ENCODE results near the gene TAS2R40.

The TAS2R40 gene

GRCh38 chr7:143225047-143225446 is 3.2 kb downstream of the TAS2R40 start:
- DNase-seq, result no peak

GRCh38 chr7:143227806-143228205 is 6.0 kb downstream of the TAS2R40 start:
- DNase-seq, result no peak

DNA sequence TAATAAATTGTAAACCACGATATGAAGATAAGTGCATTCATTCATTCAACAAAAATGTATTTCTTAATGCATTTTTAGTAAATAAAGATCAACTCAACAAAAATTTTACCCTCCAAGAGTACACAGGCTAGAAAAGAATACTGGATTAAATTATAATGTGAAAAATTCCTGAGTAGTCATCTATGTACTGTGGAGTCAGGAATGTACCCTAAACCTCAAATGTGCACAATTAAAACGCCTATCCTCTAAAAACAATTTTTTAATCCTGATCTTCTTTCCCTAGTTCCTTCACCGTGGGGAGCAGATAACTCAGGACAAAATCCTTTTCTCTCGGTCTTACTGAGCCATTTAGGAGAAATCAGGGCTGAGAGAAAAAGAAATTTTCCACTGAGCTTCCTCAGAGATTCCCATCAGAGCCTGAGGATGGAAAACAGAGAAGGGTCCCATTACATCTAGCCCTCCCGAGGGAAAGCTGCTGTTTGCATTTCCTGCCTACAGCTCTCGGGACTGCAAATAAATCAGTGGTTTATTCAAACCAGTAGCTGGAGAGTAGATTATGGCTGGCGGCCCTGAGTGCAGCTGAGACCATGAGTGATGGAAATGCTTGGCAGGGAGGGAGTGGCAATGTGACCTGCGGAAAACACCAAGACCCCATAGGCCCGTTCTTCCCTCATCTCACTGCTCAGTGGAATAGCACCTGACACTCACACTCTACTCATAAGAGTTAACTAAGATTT is 7.4 kb downstream of the TAS2R40 start:
- DNase-seq, result no peak

DNA sequence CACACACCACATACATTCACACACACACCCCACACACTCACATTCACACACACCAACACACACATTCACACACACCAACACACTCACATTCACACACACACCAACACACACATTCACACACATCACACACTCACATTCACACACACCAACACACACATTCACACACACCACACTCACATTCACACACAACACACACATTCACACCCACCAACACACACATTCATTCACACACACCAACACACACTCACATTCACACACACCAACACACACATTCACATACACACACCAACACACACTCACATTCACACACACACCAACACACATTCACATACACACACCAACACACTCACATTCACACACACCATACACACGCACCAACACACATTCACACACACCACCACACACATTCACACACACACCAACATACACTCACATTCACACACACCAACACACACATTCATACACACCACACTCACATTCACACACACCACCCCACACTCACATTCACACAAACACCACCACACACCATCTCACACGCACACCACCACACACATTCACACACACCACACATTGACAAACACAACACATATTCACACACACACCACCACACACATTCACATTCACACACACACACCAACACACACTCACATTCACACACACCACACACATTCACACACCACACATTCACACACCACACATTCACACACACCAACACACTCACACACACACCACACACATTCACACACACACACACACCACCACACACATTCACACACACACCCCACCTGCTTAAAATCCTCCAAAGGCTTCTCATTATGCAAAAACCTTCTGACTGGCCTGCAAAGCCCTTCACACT is 9.0 kb downstream of the TAS2R40 start:
- no peak for DNase-seq

DNA sequence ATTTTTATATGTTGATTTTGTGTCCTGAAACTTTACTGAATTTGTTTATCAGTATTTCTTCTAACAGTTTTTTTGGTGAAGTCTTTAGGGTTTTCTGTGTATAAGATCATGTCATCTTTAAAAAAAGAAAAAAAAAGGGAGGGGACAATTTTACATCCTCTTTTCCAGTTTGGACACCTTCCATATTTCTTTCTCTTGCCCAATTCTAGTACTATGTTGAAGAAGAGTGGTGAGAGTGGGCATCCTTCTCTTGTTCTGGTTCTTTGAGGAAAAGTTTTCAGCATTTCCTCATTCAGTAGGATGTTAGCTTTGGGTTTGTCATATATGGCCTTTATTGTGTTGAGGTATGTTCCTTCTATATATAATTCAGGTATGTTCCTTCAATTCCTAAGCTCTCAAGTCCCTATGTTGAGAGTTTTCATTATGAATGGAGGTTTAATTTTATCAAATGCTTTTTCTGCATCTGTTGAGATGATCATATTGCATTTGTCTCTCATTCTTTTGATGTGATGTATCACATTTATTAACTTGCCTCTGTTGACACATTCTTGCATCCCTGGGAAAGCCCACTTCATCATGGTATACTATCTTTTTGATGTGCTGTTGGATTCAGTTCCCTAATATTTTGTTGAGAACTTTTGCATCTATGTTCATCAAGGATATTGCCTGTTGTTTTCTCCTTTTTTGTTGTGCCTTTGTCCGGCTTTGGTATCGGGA is 12.1 kb downstream of the TAS2R40 start:
- no peak for DNase-seq

GRCh38 chr7:143234533-143234875 is 12.7 kb downstream of the TAS2R40 start:
- DNase-seq, result no peak

- no peak for DNase-seq
These were observed 13.7 kb downstream of the TAS2R40 start for GRCh38 chr7:143235561-143235960.

DNA sequence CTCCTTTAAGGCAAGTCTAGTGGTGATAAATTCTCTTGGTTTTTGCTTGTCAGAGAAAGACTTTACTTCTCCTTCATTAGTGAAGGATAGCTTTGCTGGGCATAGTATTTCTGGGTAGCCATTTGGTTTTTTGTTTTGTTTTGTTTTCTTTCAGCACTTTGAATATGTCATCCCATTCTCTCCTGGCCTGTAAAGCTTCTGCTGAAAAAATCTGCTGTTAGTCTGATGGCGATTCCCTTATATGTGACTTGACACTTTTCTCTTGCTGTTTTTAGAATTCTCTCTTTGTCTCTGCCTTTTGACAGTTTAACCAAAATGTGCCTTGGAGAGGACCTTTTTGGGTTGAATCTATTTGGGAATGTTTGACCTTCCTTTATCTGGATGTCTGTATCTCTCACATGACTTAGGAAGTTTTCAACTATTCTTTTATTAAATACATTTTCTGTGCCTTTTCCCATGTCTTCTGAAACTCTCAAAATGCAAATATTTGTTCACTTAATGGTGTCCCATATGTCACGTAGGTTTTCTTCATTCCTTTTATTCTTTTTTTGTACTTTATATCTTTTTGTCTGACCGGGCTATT is 14.7 kb downstream of the TAS2R40 start:
- DNase-seq, result no peak

GRCh38 chr7:143237366-143237765 is 15.5 kb downstream of the TAS2R40 start:
- DNase-seq, result no peak

DNA sequence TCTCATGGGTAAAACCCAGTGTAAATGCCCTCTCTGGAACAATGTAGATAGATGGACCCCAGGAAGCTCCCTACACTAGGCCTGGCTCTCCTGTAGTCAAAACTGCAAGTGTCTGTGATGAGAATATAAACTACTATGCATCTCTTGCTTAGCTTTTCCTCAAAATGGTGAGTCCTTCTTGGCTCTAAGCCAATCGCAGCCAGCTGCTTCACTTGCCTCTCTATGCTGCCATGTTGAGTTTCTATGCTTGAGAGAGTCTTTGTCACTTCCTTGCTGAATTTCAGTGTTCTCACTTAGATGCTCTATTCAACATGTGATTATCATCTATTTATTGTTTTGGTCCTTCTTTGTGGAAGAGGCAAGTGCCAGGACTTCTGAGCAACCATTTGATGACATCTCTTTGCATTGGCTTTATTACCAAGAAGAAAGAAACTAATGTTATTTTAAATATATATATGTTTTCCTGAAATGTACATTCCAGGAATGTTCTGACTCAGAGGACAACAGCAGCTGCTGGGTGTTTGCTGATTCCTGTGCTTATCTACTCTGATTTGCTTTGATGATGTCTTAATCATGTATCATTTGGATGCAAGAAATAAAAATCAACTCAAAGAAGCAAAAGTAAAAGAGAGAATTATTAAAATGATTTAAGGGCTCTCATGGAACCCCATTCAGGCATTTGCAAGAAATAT is 16.6 kb downstream of the TAS2R40 start:
- no peak for DNase-seq

DNA sequence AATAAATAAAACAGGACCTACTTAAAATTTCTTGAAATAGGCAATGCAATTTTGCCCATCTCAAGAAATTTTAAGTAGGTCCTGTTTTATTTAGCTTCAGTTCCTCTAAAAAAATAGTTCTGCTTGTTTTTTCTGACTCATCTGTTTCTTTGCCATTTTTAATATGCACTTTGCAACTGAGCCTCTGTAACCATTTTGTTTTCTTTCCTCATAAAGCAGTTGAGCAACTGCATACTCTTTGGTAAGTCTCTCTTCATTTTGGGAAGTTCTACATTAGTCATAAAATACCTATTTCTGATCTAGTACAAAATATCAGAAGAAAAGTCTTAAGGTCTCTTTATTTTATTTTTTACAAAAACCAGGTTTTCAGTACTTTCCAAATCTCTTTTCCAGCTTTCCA is 18.0 kb downstream of the TAS2R40 start:
- DNase-seq, result peak; percentile 25 to 42

- DNase-seq, result peak; percentile 87 to 89
These were observed 18.7 kb downstream of the TAS2R40 start for GRCh38 chr7:143240291-143241168.

DNA sequence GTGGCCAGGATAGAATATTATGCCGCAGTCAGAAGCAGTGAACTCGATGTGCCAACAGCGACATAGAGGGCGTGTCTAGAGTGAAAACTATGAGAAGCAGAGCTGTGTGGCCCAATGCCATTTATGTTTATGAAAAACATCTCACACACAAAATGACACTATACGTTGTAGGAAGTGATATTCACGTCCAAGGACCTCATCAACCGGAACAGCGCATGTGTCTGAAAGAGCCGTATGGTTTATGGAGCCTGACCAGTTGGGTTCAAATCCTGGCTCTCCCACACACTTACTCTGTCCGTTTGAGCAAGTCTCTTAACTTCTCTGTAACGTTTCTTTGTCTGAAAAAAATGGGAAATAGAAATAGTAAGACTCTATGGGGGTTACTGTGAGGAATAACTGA is 20.5 kb downstream of the TAS2R40 start:
- DNase-seq, result no peak

DNA sequence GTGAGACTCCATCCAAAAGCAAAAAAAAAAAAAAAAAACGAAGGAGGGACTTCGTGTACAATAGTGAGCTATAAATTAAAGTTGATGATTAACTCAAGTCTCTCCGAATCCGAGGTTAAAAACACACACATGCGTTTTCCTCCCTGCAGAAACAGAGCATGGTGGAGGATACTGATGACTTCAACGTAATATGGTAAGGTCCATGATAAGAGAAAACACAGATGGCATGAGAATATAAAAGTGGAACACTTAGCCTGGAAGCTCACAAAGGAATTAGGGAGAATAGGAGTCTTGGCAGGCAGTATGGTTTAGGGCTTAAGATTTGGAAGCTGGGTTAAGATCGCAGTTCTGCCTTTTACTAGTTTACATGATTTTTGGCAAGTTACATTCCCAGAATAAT is 21.3 kb downstream of the TAS2R40 start:
- DNase-seq, result no peak

DNA sequence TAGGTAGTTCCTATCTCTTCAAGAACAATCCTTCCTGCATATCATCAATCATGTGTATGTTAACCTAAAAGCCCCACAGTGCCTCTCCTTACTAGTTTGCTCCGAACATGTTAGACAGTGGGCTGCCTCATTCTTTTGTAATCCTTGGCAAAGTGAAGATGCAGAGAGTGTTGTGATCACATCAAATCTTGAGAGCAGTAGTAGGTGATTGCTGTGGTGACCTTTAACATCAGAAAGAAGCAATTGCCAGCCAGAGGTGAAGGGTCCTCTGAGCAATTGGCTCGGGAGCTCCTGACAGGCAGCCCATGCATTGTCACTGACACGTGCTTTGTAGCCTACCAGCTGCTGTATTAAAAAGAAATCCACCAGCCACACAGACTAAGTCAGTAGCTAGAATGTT is 21.8 kb downstream of the TAS2R40 start:
- DNase-seq, result no peak

DNA sequence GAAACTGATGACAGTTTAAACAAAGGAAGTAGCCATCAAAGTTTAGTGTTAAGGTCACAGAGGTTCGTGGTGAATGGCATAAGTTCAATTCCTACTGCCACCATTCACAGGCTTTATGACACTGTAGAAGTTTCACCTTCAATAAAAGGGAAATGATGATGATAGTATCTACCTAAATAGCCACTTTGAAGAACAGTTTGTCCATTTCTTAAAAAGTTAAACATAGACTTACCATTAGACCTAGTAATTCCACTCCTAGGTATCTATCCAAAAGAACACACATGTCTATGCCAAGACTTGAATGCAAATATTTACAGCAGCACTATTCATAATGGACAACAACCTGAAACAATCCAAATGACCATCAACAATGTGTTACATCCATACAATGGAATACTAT is 22.5 kb downstream of the TAS2R40 start:
- DNase-seq, result no peak

- DNase-seq, result no peak
These were observed 23.3 kb downstream of the TAS2R40 start for GRCh38 chr7:143245123-143245522.

GRCh38 chr7:143247372-143247771 is 25.5 kb downstream of the TAS2R40 start:
- no peak for DNase-seq

DNA sequence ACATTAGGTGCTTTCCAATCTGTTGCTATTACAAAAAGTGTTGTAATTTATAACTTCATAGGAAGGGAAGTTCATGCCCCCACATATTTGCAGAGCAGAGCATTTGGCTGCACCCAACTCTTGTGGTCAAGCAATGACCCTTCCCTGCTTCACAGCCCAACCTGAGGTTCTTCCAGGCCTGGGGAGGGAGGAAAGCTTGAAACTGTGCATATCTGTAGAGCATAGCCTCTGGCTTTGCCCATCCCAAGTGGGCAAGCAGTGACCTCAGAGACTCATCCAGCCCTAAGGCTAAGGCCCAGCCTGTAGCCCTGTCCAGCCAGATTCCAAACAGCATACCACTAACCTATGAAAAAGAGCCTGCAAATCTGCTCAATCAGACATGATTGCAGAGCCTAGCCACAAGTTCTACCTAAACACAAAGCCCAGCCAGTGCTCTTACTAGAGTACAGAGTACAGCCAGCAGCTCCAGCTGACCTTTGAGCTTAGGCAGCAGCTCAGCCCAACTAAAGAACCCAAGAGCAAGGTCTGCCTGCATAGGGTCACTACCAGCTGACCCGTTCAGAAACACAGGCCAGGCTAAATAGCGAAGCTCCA is 27.0 kb downstream of the TAS2R40 start:
- no peak for DNase-seq

DNA sequence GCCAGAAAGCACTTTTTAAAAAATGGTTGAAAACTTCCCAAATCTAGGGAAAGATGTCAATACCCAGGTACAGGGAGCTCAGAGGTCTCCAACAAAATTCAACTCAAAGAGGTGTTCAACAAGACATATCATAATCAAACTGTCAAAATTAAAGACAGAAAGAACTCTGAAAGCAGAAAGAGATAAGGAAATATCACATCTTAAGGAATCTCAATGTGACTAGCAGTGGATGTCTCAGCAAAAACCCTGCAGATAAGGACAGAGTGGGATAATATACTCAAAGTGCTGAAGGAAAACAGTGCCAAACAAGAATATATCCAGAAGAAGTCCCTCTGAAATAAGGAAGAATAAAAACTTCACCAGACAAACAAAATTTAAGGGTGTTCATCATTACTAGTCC is 28.4 kb downstream of the TAS2R40 start:
- no peak for DNase-seq

GRCh38 chr7:143250822-143251221 is 29.0 kb downstream of the TAS2R40 start:
- no peak for DNase-seq

Data from Kasumi-1 (cell line).